ENCODE results near the gene POLR3C. TPM values are rescaled to one million over a fixed set of nuclear protein-coding genes. Genes with fewer than 3 reads are reported as not detected.

The POLR3C gene
- total and polyA plus RNA-seq, 2 of the 13 experiments (the other 11 are each of a cell fraction or from before 2014, with no cell fraction given): 15.5 to 24.3 TPM

- no peak for TF ChIP-seq AHDC1 (CRISPR knock-in tag; IDR thresholded peaks at IDR 0.05; ENCODE audit: borderline replicate concordance)
- TF ChIP-seq TBP (CRISPR knock-in tag; IDR thresholded peaks at IDR 0.05): no peak
- no peak for TF ChIP-seq LCORL (IDR thresholded peaks at IDR 0.05)
- peak; percentile 66 for TF ChIP-seq LCORL (CRISPR knock-in tag; IDR thresholded peaks at IDR 0.05)
- 0 out of 2 replicates have a peak, but pooled peaks have one; percentile 64 for TF ChIP-seq ZNF34 (CRISPR knock-in tag; IDR thresholded peaks at IDR 0.05; ENCODE audit: borderline replicate concordance)
- TF ChIP-seq RBAK (CRISPR knock-in tag; IDR thresholded peaks at IDR 0.05): peak; percentile 39; the same call in 1 of the 2 replicates
- 0 out of 2 replicates have a peak, but pooled peaks have one; percentile 2 for TF ChIP-seq CEBPG (CRISPR knock-in tag; IDR thresholded peaks at IDR 0.05)
- TF ChIP-seq, protein P1, sequence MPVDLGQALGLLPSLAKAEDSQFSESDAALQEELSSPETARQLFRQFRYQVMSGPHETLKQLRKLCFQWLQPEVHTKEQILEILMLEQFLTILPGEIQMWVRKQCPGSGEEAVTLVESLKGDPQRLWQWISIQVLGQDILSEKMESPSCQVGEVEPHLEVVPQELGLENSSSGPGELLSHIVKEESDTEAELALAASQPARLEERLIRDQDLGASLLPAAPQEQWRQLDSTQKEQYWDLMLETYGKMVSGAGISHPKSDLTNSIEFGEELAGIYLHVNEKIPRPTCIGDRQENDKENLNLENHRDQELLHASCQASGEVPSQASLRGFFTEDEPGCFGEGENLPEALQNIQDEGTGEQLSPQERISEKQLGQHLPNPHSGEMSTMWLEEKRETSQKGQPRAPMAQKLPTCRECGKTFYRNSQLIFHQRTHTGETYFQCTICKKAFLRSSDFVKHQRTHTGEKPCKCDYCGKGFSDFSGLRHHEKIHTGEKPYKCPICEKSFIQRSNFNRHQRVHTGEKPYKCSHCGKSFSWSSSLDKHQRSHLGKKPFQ (CRISPR knock-in tag; IDR thresholded peaks at IDR 0.05; ENCODE audit: insufficient replicate concordance): no peak
- no peak for TF ChIP-seq ZNF282 (IDR thresholded peaks at IDR 0.05; ENCODE audit: partially characterized antibody)
- TF ChIP-seq ZSCAN12 (CRISPR knock-in tag; IDR thresholded peaks at IDR 0.05): no peak
- TF ChIP-seq GMEB2 (CRISPR knock-in tag; IDR thresholded peaks at IDR 0.05; ENCODE audit: low read depth): no peak
- TF ChIP-seq ZNF512B (CRISPR knock-in tag; IDR thresholded peaks at IDR 0.05; ENCODE audit: borderline replicate concordance): 0 out of 2 replicates have a peak, but pooled peaks have one; percentile 37
- TF ChIP-seq ATF4 (CRISPR knock-in tag; IDR thresholded peaks at IDR 0.05): peak in 1 of 2 experiments; percentile 43; a peak in 1 of 4 replicates
- no peak for TF ChIP-seq ZNF672 (CRISPR knock-in tag; IDR thresholded peaks at IDR 0.05)
- 0 out of 2 replicates have a peak, but pooled peaks have one; percentile 26 for TF ChIP-seq ZNF652 (CRISPR knock-in tag; IDR thresholded peaks at IDR 0.05; ENCODE audit: borderline replicate concordance, low read depth)
- 0 out of 2 replicates have a peak, but pooled peaks have one; percentile 9 for TF ChIP-seq BCL6 (CRISPR knock-in tag; IDR thresholded peaks at IDR 0.05)
These were observed 35.0 kb downstream of the POLR3C start, which contains the start of gene PIAS3 (continued) for GRCh38 chr1:145858901-145859490.
